ENCODE data around the gene CCT3. TPM values are rescaled to one million over a fixed set of nuclear protein-coding genes. Genes with fewer than 3 reads are reported as not detected.

Gene CCT3
- total and polyA plus RNA-seq, 4 donors: 74.5 to 144 (median 119) TPM

GRCh38 chr1:156259805-156260204 is 78.3 kb downstream of the CCT3 start:
- H3K9ac ChIP-seq (ENCODE audit: low read depth in 1 of 2, low read length in 2 of 2): no peak overlapping the region
- TF ChIP-seq CTCF (IDR thresholded peaks at IDR 0.05; ENCODE audit: low read depth, low read length, missing input control): no peak
- peak in 1 of 2 donors; percentile 23 for TF ChIP-seq RAD21 (IDR thresholded peaks at IDR 0.05)
- no peaks in the 10 kb centered on the region for H3K9me3 ChIP-seq (ENCODE audit: control insufficient read depth in 4 of 4, low read length in 3 of 4)
- H3K27ac ChIP-seq (ENCODE audit: low read depth in 1 of 2, low read length in 2 of 2): no peak overlapping the region
- H3K27me3 ChIP-seq (ENCODE audit: control insufficient read depth in 4 of 4, insufficient read depth in 4 of 4, low read length in 3 of 4): no peaks in the 10 kb centered on the region
- no peak for DNase-seq (ENCODE audit: low spot score)
- no peak overlapping the region for H3K4me3 ChIP-seq (ENCODE audit: low read depth in 1 of 3, low read length in 3 of 3)
- WGBS: 90% methylated on average over 3 of the region's 3 CpGs
- peaks cover 0 to 5% (median 2%) of the 10 kb centered on the region in 4 donors for H3K4me1 ChIP-seq (ENCODE audit: control insufficient read depth in 4 of 4, insufficient read depth in 4 of 4, low read length in 3 of 4)
- H3K36me3 ChIP-seq (ENCODE audit: control insufficient read depth in 4 of 4, insufficient read depth in 3 of 4, low read depth in 1 of 4, low read length in 3 of 4): peaks cover 16 to 81% (median 60%) of the 10 kb centered on the region in 4 donors

Other genes with a start within 250 kb of the CCT3 start
- 100 to 1,000 TPM in 1 of 2 donors, 10 to 100 TPM in 1; 89.4 to 160 TPM for gene LMNA, start 223.6 kb downstream of the CCT3 start, total RNA-seq
- 100 to 1,000 TPM in 1 of 2 donors, 10 to 100 TPM in 1; 60.4 to 105 TPM for gene LMNA, start 223.6 kb downstream of the CCT3 start, polyA plus RNA-seq
- 1 to 10 TPM; 2.3 to 3.5 TPM for gene SEMA4A, start 184.7 kb downstream of the CCT3 start, total RNA-seq
- gene SEMA4A, start 184.7 kb downstream of the CCT3 start, polyA plus RNA-seq: 1 to 10 TPM; 1.1 to 1.2 TPM
- 10 to 100 TPM; 10.2 to 21.8 TPM for gene SLC25A44, start 144.2 kb downstream of the CCT3 start, total RNA-seq
- gene SLC25A44, start 144.2 kb downstream of the CCT3 start, polyA plus RNA-seq: 10 to 100 TPM; 15.7 to 16.0 TPM
- 10 to 100 TPM; 24.7 to 41.5 TPM for gene PMF1, start 125.3 kb downstream of the CCT3 start, total RNA-seq
- 10 to 100 TPM; 32.4 to 63.5 TPM for gene PMF1, start 125.3 kb downstream of the CCT3 start, polyA plus RNA-seq
- under 1 TPM; 0.28 to 0.75 TPM for gene BGLAP, start 96.1 kb downstream of the CCT3 start, total RNA-seq
- under 1 TPM in 1 of 2 donors, not detected in 1; 0.06 TPM for gene BGLAP, start 96.1 kb downstream of the CCT3 start, polyA plus RNA-seq
- under 1 TPM; 0.23 to 0.75 TPM for gene PAQR6, start 90.2 kb downstream of the CCT3 start, total RNA-seq
- gene PAQR6, start 90.2 kb downstream of the CCT3 start, polyA plus RNA-seq: under 1 TPM; 0.22 to 0.85 TPM
- gene SMG5, start 55.5 kb downstream of the CCT3 start, total RNA-seq: 10 to 100 TPM; 30.3 to 59.1 TPM
- gene SMG5, start 55.5 kb downstream of the CCT3 start, polyA plus RNA-seq: 10 to 100 TPM; 22.9 to 41.1 TPM
- 1 to 10 TPM; 1.2 to 1.5 TPM for gene TMEM79, start 54.0 kb downstream of the CCT3 start, total RNA-seq
- gene TMEM79, start 54.0 kb downstream of the CCT3 start, polyA plus RNA-seq: 1 to 10 TPM; 1.7 to 2.2 TPM
- 10 to 100 TPM; 26.5 to 30.0 TPM for gene GLMP, start 42.6 kb downstream of the CCT3 start, total RNA-seq
- 10 to 100 TPM; 47.9 to 51.4 TPM for gene GLMP, start 42.6 kb downstream of the CCT3 start, polyA plus RNA-seq
- gene VHLL, start 39.0 kb downstream of the CCT3 start, total RNA-seq: under 1 TPM in 1 of 2 donors, not detected in 1; 0.67 TPM
- not detected for gene VHLL, start 39.0 kb downstream of the CCT3 start, polyA plus RNA-seq
- under 1 TPM in 1 of 2 donors, not detected in 1; 0.28 TPM for gene TSACC, start 234 bp upstream of the CCT3 start, total RNA-seq
- 1 to 10 TPM in 1 of 2 donors, under 1 TPM in 1; 0.60 to 2.7 TPM for gene TSACC, start 234 bp upstream of the CCT3 start, polyA plus RNA-seq
- 1 to 10 TPM; 1.0 to 3.5 TPM for gene RHBG, start 30.9 kb upstream of the CCT3 start, total RNA-seq
- gene RHBG, start 30.9 kb upstream of the CCT3 start, polyA plus RNA-seq: 1 to 10 TPM in 1 of 2 donors, under 1 TPM in 1; 0.25 to 6.4 TPM
- 1 to 10 TPM; 5.2 to 5.7 TPM for gene MEF2D, start 162.5 kb upstream of the CCT3 start, total RNA-seq
- gene MEF2D, start 162.5 kb upstream of the CCT3 start, polyA plus RNA-seq: 1 to 10 TPM; 3.4 to 7.6 TPM
- gene IQGAP3, start 234.3 kb upstream of the CCT3 start, total RNA-seq: 1 to 10 TPM in 1 of 2 donors, under 1 TPM in 1; under 0.01 to 8.5 TPM
- under 1 TPM; 0.11 to 0.75 TPM for gene IQGAP3, start 234.3 kb upstream of the CCT3 start, polyA plus RNA-seq
- gene TTC24, start 241.4 kb upstream of the CCT3 start, total RNA-seq: under 1 TPM; 0.08 to 0.14 TPM
- gene TTC24, start 241.4 kb upstream of the CCT3 start, polyA plus RNA-seq: under 1 TPM in 1 of 2 donors, not detected in 1; 0.10 TPM

Data from liver (tissue), 9 donors.